HL-60/S4 treated with retinoic acid at 250 ng/mL for 4 days and 3 days (cell line): Measurements from ENCODE around the gene SFMBT1.

Source experiments
- in situ Hi-C: fragments of 300-500 bp; cut with MboI; formaldehyde crosslinking; loops from 2 replicates; pipeline ENCODE4 v1.7.0; 2022; ENCODE audit warnings: low sequenced_read_pairs

The SFMBT1 gene

DNA sequence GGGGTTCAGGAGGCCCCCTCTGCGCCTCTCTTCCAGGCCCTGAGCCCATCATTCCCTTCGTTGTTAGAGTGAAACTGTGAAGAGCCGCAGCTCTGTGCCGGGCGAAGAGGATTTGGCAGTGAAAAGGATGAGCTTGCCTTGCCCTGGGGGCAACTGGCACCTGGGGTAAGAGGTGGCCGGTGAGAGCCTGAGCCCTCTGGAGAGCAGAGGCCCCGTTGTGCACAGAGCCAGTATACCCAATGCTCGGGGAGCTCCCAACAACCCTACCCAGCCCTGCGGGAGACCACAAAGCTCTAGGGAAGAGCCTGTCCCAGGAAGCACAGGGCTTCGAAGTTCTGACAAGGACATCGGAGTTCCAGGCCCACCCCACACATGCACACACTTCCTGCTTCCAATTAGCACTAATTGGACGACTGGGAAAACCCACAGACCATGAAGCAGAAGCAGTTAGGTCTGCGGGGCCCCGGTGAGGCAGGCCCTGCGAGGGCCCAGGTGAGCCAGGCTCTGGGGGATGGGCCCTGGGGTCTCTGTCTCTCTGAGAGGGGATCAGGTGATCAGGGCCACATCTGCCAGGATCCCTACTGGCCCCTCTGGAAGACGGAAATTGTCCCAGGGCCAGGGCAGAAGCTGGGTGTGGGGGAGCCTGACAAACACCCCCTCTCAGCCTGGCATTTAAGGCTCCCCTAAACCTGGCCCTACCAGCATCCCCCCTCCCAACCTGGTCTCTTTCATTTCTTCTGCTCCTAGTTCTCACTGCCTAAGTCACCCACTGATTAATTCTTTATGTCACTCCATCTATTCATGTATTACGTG, 27.9 kb upstream of the SFMBT1 start:
- in situ Hi-C loops = loop anchor here (25.0 kb wide), 1 partner anchor 336 kb away; no protein-coding TSS in a partner anchor

DNA sequence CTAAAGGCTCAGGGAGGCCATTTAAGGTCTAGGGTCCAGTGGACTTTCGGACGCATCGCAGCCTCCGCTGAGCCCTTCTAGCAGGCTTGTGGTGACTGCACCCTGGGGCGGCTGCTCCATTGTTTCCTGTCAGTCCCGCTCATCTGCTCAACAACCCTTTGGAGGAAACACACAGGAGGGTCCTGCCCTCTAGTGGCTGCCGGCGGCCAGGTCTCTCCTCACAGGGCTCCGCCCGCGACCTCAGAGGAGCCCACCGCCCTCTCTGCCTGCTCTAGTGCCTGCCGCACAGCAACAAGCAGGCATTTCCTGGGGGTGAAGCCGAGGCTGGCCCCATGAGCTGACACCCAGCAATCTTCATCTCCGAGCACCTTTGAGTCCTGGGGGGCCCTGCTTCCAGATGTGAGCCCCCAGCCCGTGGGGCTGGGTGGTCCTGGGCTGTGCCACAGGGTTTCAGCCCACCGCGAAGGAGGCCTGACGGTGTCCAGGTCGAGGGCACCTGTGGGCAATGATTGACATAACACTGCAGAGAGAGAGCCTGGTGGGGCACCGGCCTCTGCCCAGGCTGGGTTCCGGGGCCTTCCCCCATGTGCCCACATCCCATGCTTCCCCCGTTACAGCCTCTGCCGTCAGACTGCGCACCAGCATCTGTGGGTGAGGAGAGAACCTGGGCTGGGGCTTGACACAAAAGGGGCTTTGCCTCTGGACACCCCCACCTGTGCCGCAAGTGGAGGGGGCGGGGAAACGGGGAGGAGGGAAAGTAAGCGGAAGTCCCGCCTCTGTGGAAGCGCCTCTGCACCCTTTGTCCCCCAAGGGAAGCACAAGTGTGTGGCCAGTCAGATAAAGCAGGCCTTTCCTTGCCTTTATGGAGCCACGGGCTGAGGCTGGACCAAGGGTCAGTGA, 27.0 kb upstream of the SFMBT1 start:
- in situ Hi-C loops = loop anchor here (25.0 kb wide), 1 partner anchor 336 kb away; no protein-coding TSS in a partner anchor

GRCh38 chr3:53071882-53072431, 26.1 kb upstream of the SFMBT1 start:
- in situ Hi-C loops = loop anchor here (25.0 kb wide), 1 partner anchor 335 kb away; no protein-coding TSS in a partner anchor

- in situ Hi-C loops = loop anchor here (25.0 kb wide), 1 partner anchor 332 kb away; no protein-coding TSS in a partner anchor
Observed at GRCh38 chr3:53069422-53070068, 23.7 kb upstream of the SFMBT1 start.

DNA sequence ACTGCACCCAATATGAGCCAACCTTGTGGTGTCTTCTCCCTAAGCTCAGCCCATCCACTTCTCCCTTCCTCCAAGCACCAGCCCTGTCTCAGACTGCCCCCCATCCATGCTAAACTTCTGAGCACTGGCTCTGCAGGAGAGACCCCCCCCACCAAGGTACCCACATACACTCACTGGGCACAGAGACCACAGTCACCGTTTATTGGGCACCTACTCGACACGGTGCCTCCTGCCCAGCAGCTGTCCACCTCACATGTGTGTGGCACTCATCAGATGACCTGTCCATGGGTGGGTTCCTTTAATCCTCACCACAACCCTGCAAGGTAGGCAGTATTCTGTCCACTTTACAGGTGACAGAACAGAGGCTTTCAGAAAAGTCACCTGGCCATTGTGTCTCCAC, 22.3 kb upstream of the SFMBT1 start:
- in situ Hi-C loops = loop anchor here (25.0 kb wide), 1 partner anchor 331 kb away; no protein-coding TSS in a partner anchor

GRCh38 chr3:53067567-53067966, 21.7 kb upstream of the SFMBT1 start:
- in situ Hi-C loops = loop anchor here (25.0 kb wide), 1 partner anchor 330 kb away; no protein-coding TSS in a partner anchor

GRCh38 chr3:53065841-53066480, 20.1 kb upstream of the SFMBT1 start:
- in situ Hi-C loops = loop anchor here (25.0 kb wide), 1 partner anchor 329 kb away; no protein-coding TSS in a partner anchor

DNA sequence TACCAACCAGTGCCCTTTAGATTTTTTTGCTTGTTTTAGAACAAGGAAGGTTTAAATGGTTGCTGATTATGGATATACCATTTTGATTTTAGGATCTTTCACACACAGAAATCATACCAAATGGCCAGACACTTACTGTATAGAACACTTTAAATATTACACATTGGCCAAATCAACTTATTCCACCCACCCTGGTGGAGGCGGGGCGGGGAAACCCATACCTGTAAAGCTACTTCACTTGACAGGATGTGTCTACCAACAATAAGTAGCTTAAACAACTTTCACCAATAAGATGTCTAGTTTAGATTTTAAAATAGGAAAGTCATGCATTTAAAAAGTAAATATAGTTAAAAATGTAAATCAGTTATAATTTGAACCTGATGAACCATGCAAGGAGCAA, 17.0 kb upstream of the SFMBT1 start:
- in situ Hi-C loops = loop anchor here (25.0 kb wide), 1 partner anchor 326 kb away; no protein-coding TSS in a partner anchor

GRCh38 chr3:53056442-53056841, 10.6 kb upstream of the SFMBT1 start:
- in situ Hi-C loops = loop anchor here (25.0 kb wide), 1 partner anchor 319 kb away; no protein-coding TSS in a partner anchor

GRCh38 chr3:53054233-53054632, 8.4 kb upstream of the SFMBT1 start:
- in situ Hi-C loops = loop anchor here (25.0 kb wide), 1 partner anchor 317 kb away; no protein-coding TSS in a partner anchor

DNA sequence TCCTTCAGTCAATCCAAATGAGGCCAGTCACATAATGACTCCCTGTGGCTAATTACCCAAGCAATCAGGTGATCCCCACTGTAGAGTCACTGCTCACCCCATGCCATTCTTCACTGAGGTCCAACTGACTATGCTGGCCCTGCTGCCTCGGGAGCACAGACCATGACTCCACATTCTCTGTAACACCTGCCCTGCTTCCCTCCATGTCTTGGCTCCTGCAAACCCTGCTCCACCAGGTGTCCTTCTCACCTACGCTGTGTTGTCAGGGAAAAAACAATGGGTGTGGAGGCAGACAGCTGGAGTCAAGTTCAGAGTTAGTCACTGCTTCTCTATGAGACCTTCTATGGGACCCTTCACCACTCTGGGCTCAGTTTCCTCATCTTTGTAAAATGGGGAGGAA, 6.1 kb upstream of the SFMBT1 start:
- in situ Hi-C loops = loop anchor here (25.0 kb wide), 1 partner anchor 315 kb away; no protein-coding TSS in a partner anchor

- in situ Hi-C loops = loop anchor here (25.0 kb wide), 1 partner anchor 313 kb away; no protein-coding TSS in a partner anchor
Observed at GRCh38 chr3:53049987-53050386, 4.1 kb upstream of the SFMBT1 start.

GRCh38 chr3:53046171-53047170, 598 bp upstream of the SFMBT1 start:
- in situ Hi-C loops = no loop called here

DNA sequence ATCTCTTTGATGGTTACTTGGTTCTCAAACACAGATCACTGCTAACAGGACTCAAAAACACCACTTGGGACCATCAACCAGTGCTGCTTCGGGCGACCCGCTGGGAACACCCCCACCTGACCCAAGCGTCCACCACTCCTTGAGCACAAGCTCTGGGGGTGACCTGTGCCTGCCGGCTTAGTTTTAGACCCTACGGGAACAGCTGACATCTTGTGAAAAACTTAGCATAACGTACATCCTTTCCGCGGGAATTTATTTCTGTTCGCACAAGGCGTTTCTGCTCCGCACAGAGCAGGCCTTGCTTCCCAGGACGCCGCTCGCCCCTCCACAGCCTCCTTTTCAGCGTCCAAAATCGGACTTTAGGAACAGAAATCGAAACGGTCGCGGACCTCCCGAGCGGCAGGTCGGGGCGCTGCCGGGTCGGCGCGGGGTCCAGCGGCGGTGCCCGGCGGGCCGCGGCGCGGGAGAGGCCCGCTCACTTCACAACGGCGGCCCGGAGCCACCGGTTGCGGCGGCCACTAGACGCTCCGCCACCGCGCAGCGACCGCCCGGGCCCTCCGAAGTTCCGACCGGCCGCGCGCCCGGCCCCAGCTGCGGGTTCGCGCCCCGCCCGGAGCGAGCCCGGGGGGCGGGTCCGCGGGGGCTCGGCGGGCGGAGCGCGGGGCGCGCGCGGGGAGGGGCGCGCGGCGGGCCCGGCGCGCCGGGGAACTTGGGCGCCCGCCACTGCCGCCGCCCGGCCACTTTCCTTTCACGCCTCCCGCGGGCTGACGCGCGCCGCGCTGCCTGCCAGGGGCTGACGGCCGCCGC, 959 bp downstream of the SFMBT1 start:
- in situ Hi-C loops = no loop called here

GRCh38 chr3:53044371-53044710, 1.5 kb downstream of the SFMBT1 start:
- in situ Hi-C loops = no loop called here

- in situ Hi-C loops = no loop called here
Observed at GRCh38 chr3:53043738-53044137, 2.1 kb downstream of the SFMBT1 start.

DNA sequence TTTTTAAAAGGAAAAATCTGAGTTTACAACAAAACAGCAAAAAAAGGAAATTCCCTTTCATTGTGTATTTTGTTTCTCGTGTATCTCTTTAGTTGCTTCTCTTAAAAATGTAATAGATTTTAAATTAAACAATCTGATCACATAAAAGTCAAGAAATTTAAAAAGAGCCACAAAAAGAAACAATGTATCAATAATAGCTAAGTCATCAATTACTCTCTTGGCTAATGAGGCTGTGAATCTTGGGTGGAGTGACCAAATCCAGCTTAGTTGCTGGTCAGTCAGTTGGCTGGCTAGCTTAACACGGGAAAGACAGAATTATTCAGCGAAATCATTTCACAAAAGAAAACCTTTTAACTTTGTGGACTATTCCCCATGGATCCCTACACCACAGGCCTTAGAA, 3.2 kb downstream of the SFMBT1 start:
- in situ Hi-C loops = no loop called here

- in situ Hi-C loops = no loop called here
Observed at GRCh38 chr3:53040351-53040820, 5.5 kb downstream of the SFMBT1 start.
